C1 segment of cervical spinal cord (tissue), 14 donors: Measurements from ENCODE around the gene RPS10.
"Not testable (repeated sequence)": the region's sequence is repeated elsewhere in the genome, so short reads cannot be mapped to it uniquely, and the experiment has no call there.

Experiments
- DNase-seq, 14 donors: peaks; one replicate each; lab custom pipeline; 2025; lab: John Stamatoyannopoulos, UW

RPS10 gene

GRCh38 chr6:34393191-34393965 lies 32.5 kb downstream of the RPS10 start:
- DNase-seq: peak in 1 of 14 donors; percentile 32

- peak; percentile 58 to 95 (median 90) for DNase-seq
Measured at GRCh38 chr6:34392497-34393190, 33.2 kb downstream of the RPS10 start, which contains the start of gene NUDT3. NUDT3 (minus strand) TSS chr6:34392669; CDS start chr6:34392362, 307 bp downstream.

- peak in 12 of 14 donors; percentile 27 to 82 (median 68) for DNase-seq
Measured at GRCh38 chr6:34391786-34392496, 33.9 kb downstream of the RPS10 start.

- no peak for DNase-seq
Measured at GRCh38 chr6:34391473-34391785, 34.4 kb downstream of the RPS10 start.

- peak in 7 of 14 donors; percentile 15 to 46 (median 18) for DNase-seq
Measured at GRCh38 chr6:34390531-34391472, 35.1 kb downstream of the RPS10 start.

GRCh38 chr6:34389034-34389433 lies 36.8 kb downstream of the RPS10 start:
- no peak for DNase-seq

- no peak for DNase-seq
Measured at GRCh38 chr6:34388421-34388820, 37.4 kb downstream of the RPS10 start.

GRCh38 chr6:34386316-34387137 lies 39.3 kb downstream of the RPS10 start:
- no peak for DNase-seq

GRCh38 chr6:34385793-34386195 lies 40.1 kb downstream of the RPS10 start:
- DNase-seq: no peak

- no peak for DNase-seq
Measured at GRCh38 chr6:34384321-34385153, 41.3 kb downstream of the RPS10 start.

GRCh38 chr6:34383656-34384320 lies 42.1 kb downstream of the RPS10 start:
- DNase-seq: no peak

GRCh38 chr6:34383161-34383631 lies 42.7 kb downstream of the RPS10 start:
- peak in 1 of 14 donors; percentile 2 for DNase-seq

- DNase-seq: no peak
Measured at GRCh38 chr6:34381081-34381480, 44.8 kb downstream of the RPS10 start.

- no peak for DNase-seq
Measured at GRCh38 chr6:34378470-34378869, 47.4 kb downstream of the RPS10 start.

GRCh38 chr6:34377984-34378383 lies 47.9 kb downstream of the RPS10 start:
- no peak for DNase-seq

- DNase-seq: not testable (repeated sequence)
Measured at GRCh38 chr6:34377571-34377970, 48.3 kb downstream of the RPS10 start.

- DNase-seq: no peak
Measured at GRCh38 chr6:34375833-34376232, 50.0 kb downstream of the RPS10 start.

GRCh38 chr6:34374508-34374907 lies 51.4 kb downstream of the RPS10 start:
- no peak for DNase-seq

- DNase-seq: no peak
Measured at GRCh38 chr6:34374069-34374468, 51.8 kb downstream of the RPS10 start.
